Natural killer cell treated with Interleukin-12 subunit alpha and Interleukin-12 subunit beta and Interleukin-15 and Interleukin-18, amount 100 ng/mL, for 72 hours (primary cell): ENCODE data around the gene STT3A. TPM values are rescaled to one million over a fixed set of nuclear protein-coding genes. Genes with fewer than 3 reads are reported as not detected.

Source experiments
- ATAC-seq, 2 donors: fragments of 150-1000 bp; cut with Tn5 transposase in 1 of 2; sonication (Bioruptor Pico), chemical (Tn5 transposase) in 1 of 2; 2 replicates each; pipeline ENCODE4 v1.10.0; 2021
- DNase-seq: peaks from one replicate; pipeline ENCODE4 v3.0.0; 2022; ENCODE audit warnings: low spot score
- H3K27ac Mint-ChIP-seq, 2 donors: 1 replicate in 1 of 2; 2 replicates in 1 of 2; pipeline ENCODE4 v1.8.0; 2022; ENCODE audit warnings: mixed read lengths in 2 of 2, mild to moderate bottlenecking in 1 of 2, moderate library complexity in 1 of 2
- H3K27me3 Mint-ChIP-seq, 2 donors: 1 replicate in 1 of 2; 2 replicates in 1 of 2; pipeline ENCODE4 v1.8.0; 2022; ENCODE audit warnings: mixed read lengths in 2 of 2
- H3K36me3 Mint-ChIP-seq: one replicate; pipeline ENCODE4 v1.8.0; 2022; ENCODE audit warnings: mixed read lengths
- H3K4me1 Mint-ChIP-seq, 2 donors: 1 replicate in 1 of 2; 2 replicates in 1 of 2; pipeline ENCODE4 v1.8.0; 2022; ENCODE audit warnings: low read depth in 2 of 2, mixed read lengths in 2 of 2, mild to moderate bottlenecking in 1 of 2
- H3K4me3 Mint-ChIP-seq: one replicate; pipeline ENCODE4 v1.8.0; 2022; ENCODE audit warnings: mixed read lengths
- H3K9me3 Mint-ChIP-seq: 2 replicates; pipeline ENCODE4 v1.8.0; 2022; ENCODE audit warnings: mixed read lengths
- total RNA-seq, 2 donors: library from RNA; stranded (reverse); gene quantifications; one replicate each; pipeline ENCODE4 v1.2.3, GENCODE V29; 2022

STT3A gene
- 100 to 1,000 TPM; 169 to 182 TPM for total RNA-seq

GRCh38 chr11:125592305-125593113 is at the start of gene STT3A:
TSS of gene STT3A (plus strand) at chr11:125592852. CDS start at chr11:125595916, 3,064 bp downstream.
- Mint-ChIP-seq H3K27ac (peak within 1 kb of the TSS; percentile 86 to 99), H3K27me3 (no peaks in the 10 kb centered on the region), H3K4me3 (peak within 1 kb of the TSS; percentile 85), H3K36me3 (peaks cover 26% of the 10 kb centered on the region), H3K9me3 (no peaks in the 10 kb centered on the region), H3K4me1 (peaks cover 32 to 42% of the 10 kb centered on the region in 2 donors)
- ATAC-seq (peak; percentile 98 to 99), DNase-seq (peak; percentile 99)

DNA sequence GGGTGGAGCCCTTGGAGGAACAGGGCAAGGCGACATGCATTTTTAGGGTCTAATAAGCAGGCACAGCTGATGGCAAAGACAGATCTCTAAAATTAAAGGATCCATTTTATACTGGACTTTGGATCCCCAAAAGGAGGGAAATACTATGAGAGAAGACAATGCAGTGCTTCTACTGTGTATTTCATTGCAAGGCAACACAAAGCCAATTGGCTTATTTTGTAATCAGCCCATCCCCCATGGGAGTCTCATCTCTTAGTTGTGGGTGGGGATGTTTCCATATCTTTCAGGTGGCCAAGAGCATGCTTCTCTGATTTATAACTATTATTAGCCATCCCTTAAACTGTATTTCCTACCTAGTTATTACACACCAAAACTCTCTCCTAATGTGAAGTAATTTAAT is 41.9 kb upstream of the STT3A start:
- Mint-ChIP-seq H3K27me3 (no peaks in the 10 kb centered on the region), H3K36me3 (peaks cover 36% of the 10 kb centered on the region), H3K9me3 (peaks cover 10% of the 10 kb centered on the region), H3K27ac (no peak overlapping the region), H3K4me3 (no peak overlapping the region), H3K4me1 (no peaks in the 10 kb centered on the region)
- no peak for ATAC-seq
- no peak for DNase-seq

DNA sequence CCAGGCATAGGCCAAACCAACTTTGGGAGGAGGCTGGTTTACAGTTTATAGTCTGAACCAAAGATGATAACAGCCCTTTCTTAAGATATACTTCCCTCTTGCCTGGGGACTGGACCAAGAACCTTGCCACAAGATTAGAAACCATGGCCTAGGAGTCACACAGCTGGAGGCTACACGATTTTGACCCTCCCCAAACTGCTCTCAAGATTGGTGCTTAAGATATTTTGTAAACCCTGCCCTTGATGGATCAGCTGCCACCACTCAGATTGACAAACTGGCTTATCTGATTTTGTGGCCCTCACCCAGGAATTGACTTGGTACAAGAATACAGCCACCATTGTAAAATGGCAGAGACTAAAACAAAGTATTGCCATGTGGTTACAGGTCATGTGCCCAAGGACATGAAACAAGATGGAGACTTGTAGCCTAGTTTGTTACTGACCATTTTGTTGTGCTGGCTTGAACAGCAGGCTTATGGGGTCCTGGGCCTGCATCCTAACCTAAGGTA is 40.8 kb upstream of the STT3A start:
- H3K27ac Mint-ChIP-seq = no peak overlapping the region
- ATAC-seq (no peak), DNase-seq (no peak)
- H3K36me3 Mint-ChIP-seq = peaks cover 36% of the 10 kb centered on the region
- no peaks in the 10 kb centered on the region for H3K27me3 Mint-ChIP-seq
- H3K4me1 Mint-ChIP-seq = no peaks in the 10 kb centered on the region
- no peak overlapping the region for H3K4me3 Mint-ChIP-seq
- peaks cover 10% of the 10 kb centered on the region for H3K9me3 Mint-ChIP-seq

DNA sequence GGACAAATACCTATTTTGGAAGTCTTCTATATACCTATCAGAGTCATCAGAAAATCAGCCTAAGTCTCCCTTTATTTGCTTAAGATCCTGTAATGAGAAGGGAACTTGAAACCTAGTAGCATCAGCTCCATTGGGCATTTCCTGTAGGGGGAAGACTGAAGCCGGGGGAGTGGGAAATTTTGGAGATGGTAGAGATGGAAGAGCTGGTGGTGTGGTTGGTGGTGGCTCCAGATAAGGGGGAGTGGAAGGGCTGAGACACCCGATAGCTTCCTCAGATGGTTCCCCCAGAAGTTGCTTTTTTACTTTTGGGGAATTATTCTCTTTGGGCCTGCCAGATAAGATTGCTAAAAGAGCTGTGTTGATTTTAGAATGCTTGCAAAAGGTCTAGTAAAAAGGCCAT is 39.7 kb upstream of the STT3A start:
- H3K27ac Mint-ChIP-seq = no peak overlapping the region
- peaks cover 36% of the 10 kb centered on the region for H3K36me3 Mint-ChIP-seq
- H3K4me1 Mint-ChIP-seq = no peaks in the 10 kb centered on the region
- peaks cover 10% of the 10 kb centered on the region for H3K9me3 Mint-ChIP-seq
- no peaks in the 10 kb centered on the region for H3K27me3 Mint-ChIP-seq
- DNase-seq (no peak), ATAC-seq (no peak)
- H3K4me3 Mint-ChIP-seq = no peak overlapping the region

DNA sequence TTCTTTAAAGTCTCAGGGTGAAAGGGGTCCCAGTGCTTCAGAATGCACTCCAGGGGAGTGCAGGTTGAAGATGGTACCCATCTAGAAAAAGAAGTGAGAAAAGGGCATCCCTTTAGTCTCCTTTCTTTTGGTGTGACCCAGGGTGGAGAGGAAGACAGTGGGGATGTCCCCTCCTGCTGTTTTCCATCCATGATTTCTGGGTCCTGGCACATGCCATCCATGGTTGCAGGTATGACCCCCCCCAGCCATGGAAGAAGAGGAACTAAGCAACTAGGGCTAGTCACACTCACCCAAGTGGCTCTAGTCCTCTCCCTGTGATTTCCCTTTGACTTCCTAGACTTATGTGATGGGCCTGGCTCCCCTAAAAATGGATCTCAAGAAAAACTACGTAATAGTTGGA is 39.3 kb upstream of the STT3A start:
- H3K4me3 Mint-ChIP-seq = no peak overlapping the region
- ATAC-seq (no peak), DNase-seq (no peak)
- H3K27me3 Mint-ChIP-seq = no peaks in the 10 kb centered on the region
- H3K4me1 Mint-ChIP-seq = no peaks in the 10 kb centered on the region
- peaks cover 10% of the 10 kb centered on the region for H3K9me3 Mint-ChIP-seq
- H3K36me3 Mint-ChIP-seq = peaks cover 36% of the 10 kb centered on the region
- H3K27ac Mint-ChIP-seq = no peak overlapping the region

GRCh38 chr11:125554038-125554437 is 38.6 kb upstream of the STT3A start:
- peaks cover 36% of the 10 kb centered on the region for H3K36me3 Mint-ChIP-seq
- H3K27me3 Mint-ChIP-seq = no peaks in the 10 kb centered on the region
- H3K4me1 Mint-ChIP-seq = no peaks in the 10 kb centered on the region
- DNase-seq (no peak), ATAC-seq (no peak)
- H3K9me3 Mint-ChIP-seq = peaks cover 10% of the 10 kb centered on the region
- no peak overlapping the region for H3K4me3 Mint-ChIP-seq
- H3K27ac Mint-ChIP-seq = no peak overlapping the region

DNA sequence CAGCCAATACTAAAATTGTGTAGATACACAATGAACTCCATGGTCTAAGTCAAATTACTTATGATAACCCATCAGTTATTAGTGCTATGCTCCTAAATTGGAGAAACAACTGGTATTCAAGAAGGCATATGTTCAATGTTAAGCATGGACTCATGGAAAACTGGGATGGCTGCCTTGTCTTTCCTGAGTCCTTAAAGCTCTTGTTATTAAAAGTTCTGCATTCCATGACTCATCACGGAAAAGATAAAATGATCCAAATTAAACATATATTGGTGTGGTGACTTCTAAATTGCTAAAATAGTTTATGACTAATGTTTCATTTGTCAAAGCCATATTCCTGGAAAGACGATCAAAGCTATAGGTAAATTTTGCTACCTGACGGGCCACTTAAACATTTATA is 32.8 kb upstream of the STT3A start:
- DNase-seq (no peak), ATAC-seq (no peak)
- Mint-ChIP-seq H3K27me3 (no peaks in the 10 kb centered on the region), H3K36me3 (no peaks in the 10 kb centered on the region), H3K9me3 (no peaks in the 10 kb centered on the region), H3K27ac (no peak overlapping the region), H3K4me3 (no peak overlapping the region), H3K4me1 (no peaks in the 10 kb centered on the region)

DNA sequence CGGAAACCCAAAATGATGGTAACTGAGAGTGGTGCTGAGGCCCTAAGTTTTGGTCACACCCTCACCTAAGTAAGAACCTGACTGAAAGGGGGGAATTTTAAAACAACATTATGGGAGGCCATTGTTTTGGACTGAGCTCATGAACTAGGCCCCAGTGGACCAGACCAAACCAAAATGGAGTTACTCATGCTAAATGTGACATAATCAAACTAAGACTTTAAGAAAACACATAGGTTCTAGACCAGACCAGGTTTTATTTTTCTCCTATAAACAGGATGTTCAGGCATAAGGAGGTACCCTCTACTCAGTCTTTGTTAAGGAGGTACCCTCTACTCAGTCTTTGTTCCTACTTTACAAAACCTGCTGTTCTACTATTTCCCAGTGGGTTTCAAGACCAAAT is 30.7 kb upstream of the STT3A start:
- no peak for ATAC-seq
- H3K4me1 Mint-ChIP-seq = no peaks in the 10 kb centered on the region
- H3K36me3 Mint-ChIP-seq = no peaks in the 10 kb centered on the region
- no peak overlapping the region for H3K27ac Mint-ChIP-seq
- H3K27me3 Mint-ChIP-seq = no peaks in the 10 kb centered on the region
- no peak for DNase-seq
- no peak overlapping the region for H3K4me3 Mint-ChIP-seq
- H3K9me3 Mint-ChIP-seq = no peaks in the 10 kb centered on the region

GRCh38 chr11:125562430-125562829 is 30.2 kb upstream of the STT3A start:
- ATAC-seq (no peak), DNase-seq (no peak)
- Mint-ChIP-seq H3K27me3 (no peaks in the 10 kb centered on the region), H3K4me3 (no peak overlapping the region), H3K4me1 (no peaks in the 10 kb centered on the region), H3K27ac (no peak overlapping the region), H3K36me3 (no peaks in the 10 kb centered on the region), H3K9me3 (no peaks in the 10 kb centered on the region)

DNA sequence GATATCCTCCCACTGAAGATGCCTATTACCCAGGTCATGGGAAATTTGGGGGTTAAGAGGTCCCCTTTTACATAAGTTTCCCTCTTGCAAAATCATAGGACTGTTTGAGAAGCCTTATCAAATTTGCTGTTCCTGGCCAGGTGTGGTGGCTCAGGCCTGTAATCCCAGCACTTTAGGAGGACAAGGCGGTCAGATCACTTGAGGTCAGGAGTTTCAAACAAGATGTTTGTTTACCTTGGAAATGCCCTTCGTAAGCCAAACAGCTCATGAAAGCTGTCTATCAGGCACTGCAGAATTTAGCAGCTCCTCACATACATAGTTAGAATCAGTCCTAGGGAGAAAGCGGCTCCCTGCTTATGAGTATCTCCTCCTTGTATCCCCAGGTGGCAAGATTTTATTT is 28.3 kb upstream of the STT3A start:
- Mint-ChIP-seq H3K4me1 (peaks cover 0 to 3% of the 10 kb centered on the region in 2 donors), H3K27me3 (no peaks in the 10 kb centered on the region), H3K9me3 (no peaks in the 10 kb centered on the region), H3K27ac (no peak overlapping the region), H3K4me3 (no peak overlapping the region), H3K36me3 (no peaks in the 10 kb centered on the region)
- ATAC-seq = no peak
- no peak for DNase-seq

DNA sequence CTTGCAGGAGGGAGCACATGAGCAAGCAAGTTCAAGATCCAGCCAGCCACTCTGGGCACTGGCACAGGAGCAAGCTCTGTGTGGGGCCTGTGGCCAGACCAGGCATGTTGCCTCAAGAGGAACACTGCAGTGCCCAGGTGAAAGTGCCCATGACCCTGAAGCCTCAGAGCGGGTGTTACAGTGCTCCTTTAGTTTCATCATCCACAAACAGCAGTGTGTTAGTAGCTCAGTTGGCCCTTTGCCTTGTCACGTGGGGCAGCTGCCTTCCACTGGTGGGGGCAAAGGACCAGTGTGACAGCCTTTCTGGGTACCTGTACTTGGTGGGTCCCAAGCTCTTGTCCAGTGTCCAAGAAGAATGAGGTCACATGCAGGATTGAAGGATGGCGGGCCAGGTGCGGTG is 26.4 kb upstream of the STT3A start:
- Mint-ChIP-seq H3K4me1 (peaks cover 13 to 14% of the 10 kb centered on the region in 2 donors), H3K4me3 (no peak overlapping the region), H3K27me3 (no peaks in the 10 kb centered on the region), H3K9me3 (no peaks in the 10 kb centered on the region), H3K27ac (peak overlapping the region in 1 of 2 donors; percentile 70), H3K36me3 (no peaks in the 10 kb centered on the region)
- DNase-seq (no peak), ATAC-seq (no peak)

GRCh38 chr11:125568970-125569914 is 23.4 kb upstream of the STT3A start, which contains the start of gene EI24:
TSS of gene EI24 (plus strand) at chr11:125569477. CDS start at chr11:125572528, 3,051 bp downstream.
- peak; percentile 99 to 100 for ATAC-seq
- no peaks in the 10 kb centered on the region for H3K9me3 Mint-ChIP-seq
- DNase-seq = peak; percentile 96
- H3K27me3 Mint-ChIP-seq = no peaks in the 10 kb centered on the region
- H3K36me3 Mint-ChIP-seq = peaks cover 4% of the 10 kb centered on the region
- H3K4me3 Mint-ChIP-seq = peak within 1 kb of the TSS; percentile 91
- peak within 1 kb of the TSS; percentile 76 to 94 for H3K27ac Mint-ChIP-seq
- peaks cover 13 to 20% of the 10 kb centered on the region in 2 donors for H3K4me1 Mint-ChIP-seq

- DNase-seq (no peak), ATAC-seq (peak in 1 of 2 donors; percentile 25)
- Mint-ChIP-seq H3K36me3 (peaks cover 7% of the 10 kb centered on the region), H3K4me1 (peaks cover 13 to 21% of the 10 kb centered on the region in 2 donors), H3K9me3 (no peaks in the 10 kb centered on the region), H3K27me3 (no peaks in the 10 kb centered on the region), H3K27ac (peak overlapping the region; percentile 76 to 88), H3K4me3 (peak overlapping the region; percentile 91)
Measured at GRCh38 chr11:125569915-125570621, 22.6 kb upstream of the STT3A start.
